ENCODE results near the gene CTIF. TPM values are rescaled to one million over a fixed set of nuclear protein-coding genes. Genes with fewer than 3 reads are reported as not detected.

The CTIF gene
- total RNA-seq, 1 experiment from 2014 or later = 5.8 TPM

- POLR2A ChIA-PET (ENCODE audit: unreplicated experiment) = no interaction called here
- no peaks in the 10 kb centered on the region for H3K36me3 ChIP-seq (ENCODE audit: low read depth, low read length)
- H3K4me3 ChIP-seq (ENCODE audit: low read length) = no peak overlapping the region
- BruUV-seq (replicated peaks) = no TSS peak
- CTCF ChIA-PET = no interaction called here
- H3K79me2 ChIP-seq (ENCODE audit: low read length) = no peaks in the 10 kb centered on the region
- H4K20me1 ChIP-seq (ENCODE audit: low read length) = no peaks in the 10 kb centered on the region
- DNase-seq = no peak
- no peak for TF ChIP-seq CTCF (conservative IDR thresholded peaks at IDR 0.05; ENCODE audit: low read depth, low read length)
- no peak for TF ChIP-seq EZH2 (IDR thresholded peaks at IDR 0.05; ENCODE audit: low read length, unreplicated experiment)
- TF ChIP-seq EZH2phosphoT487 (IDR thresholded peaks at IDR 0.05; ENCODE audit: borderline replicate concordance, low read length) = no peak
- H3K27me3 ChIP-seq (ENCODE audit: low read length) = no peaks in the 10 kb centered on the region
- no peak overlapping the region for H3K27ac ChIP-seq (ENCODE audit: low read length)
- no peak for ATAC-seq
- no peaks in the 10 kb centered on the region for H3K9me2 ChIP-seq (replicated peaks; ENCODE audit: low read length)
- no peaks in the 10 kb centered on the region for H3K4me1 ChIP-seq (ENCODE audit: insufficient read depth, low read length)
- intact Hi-C loops (cut with micrococcal nuclease) = no loop called here
- H3K4me2 ChIP-seq (ENCODE audit: low read length) = no peak overlapping the region
- H3F3A ChIP-seq (ENCODE audit: low read length, unreplicated experiment) = no peaks in the 10 kb centered on the region
- H2AFZ ChIP-seq (ENCODE audit: low read length) = no peak overlapping the region
- H3K9me3 ChIP-seq (ENCODE audit: low read length) = no peaks in the 10 kb centered on the region
- no peak overlapping the region for H3K9ac ChIP-seq (ENCODE audit: low read length)
Measured at GRCh38 chr18:48597110-48597509, 58.3 kb downstream of the CTIF start.

- H4K20me1 ChIP-seq (ENCODE audit: low read length) = no peaks in the 10 kb centered on the region
- H3K9me2 ChIP-seq (replicated peaks; ENCODE audit: low read length) = no peaks in the 10 kb centered on the region
- ChIA-PET POLR2A (ENCODE audit: unreplicated experiment) (no interaction called here), CTCF (no interaction called here)
- no peak for ATAC-seq
- no peaks in the 10 kb centered on the region for H3K27me3 ChIP-seq (ENCODE audit: low read length)
- no peaks in the 10 kb centered on the region for H3K9me3 ChIP-seq (ENCODE audit: low read length)
- no peak overlapping the region for H3K9ac ChIP-seq (ENCODE audit: low read length)
- no peaks in the 10 kb centered on the region for H3F3A ChIP-seq (ENCODE audit: low read length, unreplicated experiment)
- BruUV-seq (replicated peaks) = no TSS peak
- H3K4me1 ChIP-seq (ENCODE audit: insufficient read depth, low read length) = no peaks in the 10 kb centered on the region
- DNase-seq = no peak
- H2AFZ ChIP-seq (ENCODE audit: low read length) = no peak overlapping the region
- H3K4me2 ChIP-seq (ENCODE audit: low read length) = no peak overlapping the region
- H3K4me3 ChIP-seq (ENCODE audit: low read length) = no peak overlapping the region
- H3K79me2 ChIP-seq (ENCODE audit: low read length) = no peaks in the 10 kb centered on the region
- H3K36me3 ChIP-seq (ENCODE audit: low read depth, low read length) = no peaks in the 10 kb centered on the region
- intact Hi-C loops (cut with micrococcal nuclease) = no loop called here
- H3K27ac ChIP-seq (ENCODE audit: low read length) = no peak overlapping the region
- no peak for TF ChIP-seq EZH2phosphoT487 (IDR thresholded peaks at IDR 0.05; ENCODE audit: borderline replicate concordance, low read length)
- TF ChIP-seq EZH2 (IDR thresholded peaks at IDR 0.05; ENCODE audit: low read length, unreplicated experiment) = no peak
- no peak for TF ChIP-seq CTCF (conservative IDR thresholded peaks at IDR 0.05; ENCODE audit: low read depth, low read length)
Measured at GRCh38 chr18:48597671-48598070, 58.8 kb downstream of the CTIF start.

- CTCF ChIA-PET = no interaction called here
- no peak overlapping the region for H3K4me3 ChIP-seq (ENCODE audit: low read length)
- no peaks in the 10 kb centered on the region for H4K20me1 ChIP-seq (ENCODE audit: low read length)
- POLR2A ChIA-PET (ENCODE audit: unreplicated experiment) = no interaction called here
- no peaks in the 10 kb centered on the region for H3K9me3 ChIP-seq (ENCODE audit: low read length)
- DNase-seq (no peak), ATAC-seq (no peak)
- no peak overlapping the region for H2AFZ ChIP-seq (ENCODE audit: low read length)
- H3K27ac ChIP-seq (ENCODE audit: low read length) = no peak overlapping the region
- H3K79me2 ChIP-seq (ENCODE audit: low read length) = no peaks in the 10 kb centered on the region
- H3K4me2 ChIP-seq (ENCODE audit: low read length) = no peak overlapping the region
- no peaks in the 10 kb centered on the region for H3K36me3 ChIP-seq (ENCODE audit: low read depth, low read length)
- no peaks in the 10 kb centered on the region for H3K9me2 ChIP-seq (replicated peaks; ENCODE audit: low read length)
- H3F3A ChIP-seq (ENCODE audit: low read length, unreplicated experiment) = no peaks in the 10 kb centered on the region
- TF ChIP-seq CTCF (conservative IDR thresholded peaks at IDR 0.05; ENCODE audit: low read depth, low read length) = no peak
- no peak for TF ChIP-seq EZH2 (IDR thresholded peaks at IDR 0.05; ENCODE audit: low read length, unreplicated experiment)
- TF ChIP-seq EZH2phosphoT487 (IDR thresholded peaks at IDR 0.05; ENCODE audit: borderline replicate concordance, low read length) = no peak
- intact Hi-C loops (cut with micrococcal nuclease) = no loop called here
- no peaks in the 10 kb centered on the region for H3K4me1 ChIP-seq (ENCODE audit: insufficient read depth, low read length)
- H3K9ac ChIP-seq (ENCODE audit: low read length) = no peak overlapping the region
- H3K27me3 ChIP-seq (ENCODE audit: low read length) = no peaks in the 10 kb centered on the region
- no TSS peak for BruUV-seq (replicated peaks)
Measured at GRCh38 chr18:48599391-48599790, 60.6 kb downstream of the CTIF start.
